NOMO-1 treated with DMSO at 0.1 percent for 48 hours (cell line): ENCODE data around the gene TRIM2.

Experiments
- DNase-seq: peaks from one replicate; lab custom pipeline; 2025; ENCODE audit not compliant: unreplicated experiment; lab: John Stamatoyannopoulos, UW

The TRIM2 gene

DNA sequence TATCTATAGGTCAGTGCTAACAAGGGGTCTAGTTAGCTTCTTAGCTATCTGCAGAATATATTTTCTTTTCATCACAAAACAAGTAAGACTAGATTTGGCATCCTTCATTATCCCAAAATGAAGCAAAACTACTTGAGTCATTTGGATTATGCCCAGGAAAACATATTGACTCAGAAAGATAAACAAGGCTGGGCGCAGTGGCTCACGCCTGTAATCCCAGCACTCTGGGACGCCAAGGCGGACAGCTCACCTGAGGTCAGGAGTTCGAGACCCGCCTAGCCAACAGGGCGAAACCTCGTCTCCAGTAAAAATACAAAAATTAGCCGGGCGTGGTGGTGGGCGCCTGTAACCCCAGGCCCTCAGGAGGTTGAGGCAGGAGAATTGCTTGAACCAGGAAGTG lies 122.3 kb downstream of the TRIM2 start:
- no peak for DNase-seq

DNA sequence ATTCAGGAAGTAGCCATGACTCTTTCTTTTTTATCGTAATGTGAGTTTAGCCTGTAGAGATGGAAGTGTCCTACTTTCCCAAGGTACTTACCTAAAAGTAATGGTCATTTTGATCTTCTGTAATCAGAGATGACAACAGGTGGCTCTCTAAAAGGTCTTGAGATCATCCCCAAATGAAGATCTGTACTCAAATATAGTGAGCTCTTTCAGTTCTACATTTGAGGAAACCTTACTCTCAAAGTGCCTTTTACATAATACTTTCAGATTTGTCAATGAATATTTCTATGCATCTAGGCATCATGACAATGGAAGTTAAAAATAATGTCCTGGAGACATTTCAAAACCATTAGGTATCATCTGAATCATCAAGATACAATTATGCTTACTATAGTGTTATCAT lies 123.0 kb downstream of the TRIM2 start:
- DNase-seq, result no peak

DNA sequence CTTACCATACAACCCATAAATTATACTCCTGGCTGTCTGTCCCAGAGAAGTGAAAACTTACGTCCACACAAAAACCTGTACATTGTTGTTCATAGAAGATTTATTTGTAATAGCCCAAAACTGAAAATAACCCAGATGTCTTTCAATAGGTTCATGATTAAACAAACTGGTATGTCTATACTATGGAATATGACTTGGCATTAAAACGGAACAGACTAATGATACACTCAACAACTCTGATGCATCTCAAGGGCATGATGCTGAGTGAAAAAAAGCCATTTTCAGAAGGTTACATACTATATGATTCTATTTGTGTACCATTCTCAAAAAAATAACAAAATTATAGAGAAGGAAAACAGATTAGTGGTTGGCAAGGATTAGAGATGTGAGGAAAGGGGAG lies 128.7 kb downstream of the TRIM2 start:
- no peak for DNase-seq

DNA sequence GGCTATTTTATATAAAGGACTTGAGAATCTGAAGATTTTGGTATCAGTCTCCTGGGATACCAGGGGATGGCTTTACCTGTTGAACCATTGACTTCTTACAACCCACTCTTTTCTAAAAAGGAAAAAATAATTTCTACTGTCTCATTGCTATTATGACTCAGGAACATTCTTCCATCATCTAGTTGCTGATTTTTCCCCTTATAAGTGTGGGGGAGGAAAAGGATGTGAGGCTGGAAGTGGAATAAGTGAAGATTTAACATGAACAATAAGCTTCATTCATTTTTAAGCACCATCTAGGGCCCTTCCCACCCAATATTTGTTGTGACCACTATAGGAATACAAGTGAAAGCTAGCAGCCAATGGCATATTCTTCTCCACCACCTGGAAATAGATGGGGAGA lies 129.6 kb downstream of the TRIM2 start:
- no peak for DNase-seq

DNA sequence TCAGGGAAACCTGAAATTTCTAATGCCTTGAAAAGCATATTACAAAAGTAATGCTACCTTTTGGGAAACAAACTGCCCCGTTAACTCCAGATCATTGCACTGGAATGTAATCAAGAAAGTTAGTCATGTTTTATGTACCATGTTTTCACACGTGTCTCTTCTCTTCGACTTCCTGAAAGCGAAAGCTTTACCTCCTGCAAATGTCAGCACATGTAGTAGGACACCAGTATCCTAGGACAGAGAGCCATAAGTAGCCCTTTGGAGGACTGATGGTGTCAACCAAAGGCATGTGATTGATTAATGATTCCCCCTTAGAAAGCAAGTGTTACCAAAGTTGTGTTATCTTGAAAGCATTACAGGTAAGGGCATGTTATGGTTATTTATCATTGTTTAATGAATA lies 131.4 kb downstream of the TRIM2 start:
- no peak for DNase-seq

DNA sequence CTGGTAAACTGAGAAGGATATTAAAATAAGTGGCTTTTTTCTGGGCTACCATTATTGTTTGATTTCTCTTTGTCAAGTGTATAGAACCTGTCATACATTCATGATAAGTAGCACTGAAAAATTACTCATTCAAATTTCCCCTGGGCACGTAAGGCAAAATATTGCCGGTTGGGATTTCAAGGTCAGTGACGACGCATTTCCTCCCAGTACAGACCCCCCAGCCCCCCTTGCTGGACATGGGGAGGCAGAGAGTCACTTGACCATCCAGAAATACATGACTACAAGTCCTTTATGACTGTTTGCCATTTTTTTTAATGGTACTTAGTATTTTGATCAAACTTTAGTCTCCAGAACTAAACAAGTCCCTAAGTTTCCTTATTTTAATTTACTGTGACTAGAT lies 133.4 kb downstream of the TRIM2 start:
- no peak for DNase-seq

DNA sequence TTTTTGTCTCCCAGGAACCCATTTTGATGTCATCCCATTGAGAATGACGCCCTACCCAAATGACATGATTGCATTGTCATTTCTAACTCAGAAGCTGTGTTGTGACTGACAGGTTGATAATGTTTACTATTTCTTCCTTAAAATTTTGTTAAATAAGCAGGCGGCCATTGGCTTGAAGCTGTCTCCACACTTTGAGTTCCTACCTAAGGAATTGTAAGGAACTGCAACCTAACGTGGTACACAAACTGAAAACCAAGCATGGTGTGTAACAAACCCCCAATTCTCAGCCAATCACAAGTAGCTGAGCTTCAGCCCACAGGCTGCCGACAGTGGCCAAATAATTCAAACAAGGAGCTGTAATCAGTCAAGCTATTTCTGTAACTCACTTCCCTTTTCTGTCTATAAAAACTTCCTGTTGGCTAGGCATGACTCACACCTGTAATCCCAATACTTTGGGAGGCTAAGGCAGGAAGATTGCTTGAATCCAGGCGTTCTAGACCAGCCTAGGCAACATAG lies 137.4 kb downstream of the TRIM2 start:
- DNase-seq, result peak; percentile 87

DNA sequence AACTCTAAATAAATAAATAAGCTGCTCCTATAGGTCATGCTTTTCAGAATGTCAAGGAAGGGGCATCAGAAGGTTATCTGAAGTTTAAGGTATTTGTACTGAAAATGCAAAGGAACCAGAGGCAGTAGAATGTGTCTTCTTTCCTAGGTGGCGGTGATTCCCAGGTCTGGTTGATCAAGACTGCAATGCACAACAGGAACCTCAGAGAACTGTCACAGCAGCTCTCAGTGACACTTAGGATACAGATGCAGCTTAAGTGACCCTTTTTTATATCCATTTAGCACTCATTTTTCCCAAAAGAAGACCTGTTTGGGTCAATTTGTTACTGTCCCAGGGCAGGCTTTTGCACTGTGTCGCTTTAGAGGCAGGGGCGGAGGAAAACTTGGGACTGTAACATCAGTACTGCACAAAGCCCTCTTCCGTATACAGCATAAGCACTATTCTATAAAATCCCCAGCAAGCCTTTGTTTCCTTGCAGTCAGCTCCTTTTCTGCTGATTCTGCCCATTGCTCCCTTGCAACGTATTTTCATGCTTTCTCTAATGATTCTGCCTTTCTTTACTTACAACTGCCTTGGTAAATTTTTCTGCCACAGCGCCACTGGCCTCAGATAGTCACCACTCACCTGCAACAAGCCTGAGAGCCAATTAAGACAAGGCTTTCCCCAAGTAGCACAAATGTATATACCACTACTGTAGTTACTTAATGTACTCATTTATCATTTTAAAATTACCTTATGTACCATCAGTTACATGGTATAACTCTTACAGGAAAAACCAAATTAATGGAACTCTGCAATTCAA lies 138.7 kb downstream of the TRIM2 start:
- DNase-seq, result no peak

DNA sequence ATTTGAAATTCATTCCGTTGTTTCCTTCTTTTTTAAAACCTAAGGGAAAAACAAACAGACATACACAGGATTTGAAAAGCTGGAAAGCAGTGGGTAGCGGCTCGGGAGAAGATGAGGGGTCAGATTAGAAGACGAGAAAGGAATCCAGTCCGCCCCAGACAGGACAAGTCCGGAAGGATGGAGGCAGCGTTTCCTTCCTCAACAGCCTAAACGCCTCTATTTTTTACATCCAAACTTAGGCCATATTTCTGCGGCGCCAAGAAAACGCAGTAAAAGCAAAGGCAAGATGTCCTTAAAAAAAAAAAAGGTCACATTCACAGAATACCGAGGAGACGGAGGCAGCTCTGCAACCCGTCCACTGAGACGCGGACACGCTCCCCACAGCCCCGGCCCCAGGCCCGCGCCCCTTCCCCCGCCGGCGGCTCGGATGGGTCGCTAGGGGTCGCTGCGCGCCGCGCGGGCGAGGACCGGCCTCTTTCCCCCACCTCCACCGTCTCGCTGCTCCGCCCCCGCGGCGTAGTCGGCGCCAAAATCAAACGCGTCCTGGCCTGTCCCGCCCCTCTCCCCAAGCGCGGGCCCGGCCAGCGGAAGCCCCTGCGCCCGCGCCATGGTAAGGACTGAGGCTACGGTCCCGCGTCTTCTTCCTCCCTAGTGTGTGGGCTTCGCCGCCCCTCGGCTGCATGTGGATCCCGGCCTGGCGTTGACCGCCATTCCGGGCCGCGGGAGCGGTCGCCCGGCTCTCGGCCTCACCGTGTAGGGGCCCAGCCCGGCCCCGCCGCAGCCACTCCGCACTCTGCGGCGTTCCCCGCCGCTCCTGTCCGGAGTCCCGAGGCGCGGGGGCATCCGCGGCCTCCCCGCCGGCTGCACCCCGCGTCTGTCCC lies 140.1 kb downstream of the TRIM2 start, which contains the start of gene MND1:
TSS of gene MND1 (plus strand) at position 558 of the 881 bp plus-strand sequence. CDS start at position 608, 50 bp downstream.
- DNase-seq, result peak; percentile 81

DNA sequence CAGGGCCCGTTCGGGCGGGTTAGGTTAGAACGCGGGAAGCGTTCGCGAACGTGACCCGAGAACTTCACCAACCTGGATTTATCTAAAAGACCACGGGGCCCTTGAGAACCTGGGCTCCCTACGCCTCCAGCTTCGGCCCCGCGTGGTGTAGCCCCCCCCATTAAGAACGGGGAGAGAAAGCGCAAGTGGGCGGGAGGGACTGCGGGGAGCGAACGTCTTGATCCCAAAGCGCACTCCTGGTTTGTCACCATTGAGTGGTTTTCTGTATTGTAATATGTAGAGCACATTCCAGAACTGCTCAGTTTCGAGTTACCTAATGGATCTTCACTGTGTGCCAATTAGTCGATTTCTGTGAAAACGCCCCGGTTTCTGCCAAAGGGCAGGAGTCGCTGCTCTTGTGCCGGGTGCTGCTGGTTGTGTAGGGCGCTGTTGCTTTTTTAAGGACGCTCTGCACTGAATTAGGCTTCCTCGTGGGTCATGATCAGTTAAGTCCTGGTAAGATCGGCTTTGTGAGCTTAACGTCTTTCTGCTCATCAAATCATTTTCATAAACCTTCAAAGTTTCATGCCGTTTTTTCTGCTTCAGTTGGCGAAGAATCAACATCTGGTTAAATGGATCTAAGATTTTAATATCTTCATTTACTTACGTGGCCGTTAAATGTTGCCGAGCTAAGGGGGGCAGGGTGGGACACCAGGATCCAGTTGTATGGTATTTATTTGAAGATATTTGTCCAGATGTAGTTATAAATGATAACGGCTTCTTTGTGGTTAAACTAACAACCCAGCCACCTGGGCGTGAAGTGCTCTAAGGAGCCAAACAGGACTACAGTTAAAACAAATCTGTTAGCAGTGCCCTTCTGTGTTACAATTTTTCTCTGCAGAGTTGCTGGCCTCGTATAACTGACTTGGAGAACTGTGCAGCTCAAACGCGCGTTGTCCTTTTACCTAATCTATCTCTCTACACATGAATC lies 141.1 kb downstream of the TRIM2 start:
- peak; percentile 61 for DNase-seq

DNA sequence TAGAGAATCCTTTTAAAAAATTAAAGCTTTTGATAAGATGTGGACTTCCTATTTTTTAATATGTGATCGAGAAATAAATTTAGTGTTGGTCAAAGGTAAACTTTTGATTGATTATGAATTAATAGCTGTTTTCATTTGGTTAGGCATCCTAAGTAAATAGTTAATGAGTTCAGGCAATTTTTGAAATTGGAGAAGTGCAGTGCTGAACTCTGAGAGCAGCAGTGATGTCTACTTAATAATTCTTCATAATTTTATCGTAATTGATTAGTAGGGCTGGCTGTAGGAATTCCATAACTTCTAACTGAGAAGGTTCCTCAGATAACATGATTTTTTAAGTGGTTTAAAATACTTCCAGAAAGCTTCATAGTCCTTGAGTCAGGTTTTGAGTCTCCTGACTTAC lies 141.8 kb downstream of the TRIM2 start:
- DNase-seq, result no peak

DNA sequence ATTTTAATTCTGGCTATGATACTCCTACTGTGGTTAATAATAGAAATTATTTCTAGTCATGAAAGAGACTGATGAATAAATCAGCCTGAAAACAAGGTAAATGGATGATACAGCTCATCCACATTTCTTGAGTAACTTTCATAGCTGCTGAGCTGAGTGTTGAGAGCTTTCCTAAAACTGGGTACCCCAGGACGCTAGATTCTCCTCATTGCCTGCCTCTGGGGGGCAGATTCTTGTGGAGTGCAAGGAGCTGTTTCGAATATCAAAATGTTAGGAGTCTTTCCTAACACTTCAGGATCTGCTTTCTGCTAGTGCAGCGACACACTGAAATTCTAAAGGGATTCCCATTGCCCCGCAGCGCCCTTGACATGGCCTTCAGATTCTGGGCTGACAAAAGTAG lies 142.3 kb downstream of the TRIM2 start:
- no peak for DNase-seq

DNA sequence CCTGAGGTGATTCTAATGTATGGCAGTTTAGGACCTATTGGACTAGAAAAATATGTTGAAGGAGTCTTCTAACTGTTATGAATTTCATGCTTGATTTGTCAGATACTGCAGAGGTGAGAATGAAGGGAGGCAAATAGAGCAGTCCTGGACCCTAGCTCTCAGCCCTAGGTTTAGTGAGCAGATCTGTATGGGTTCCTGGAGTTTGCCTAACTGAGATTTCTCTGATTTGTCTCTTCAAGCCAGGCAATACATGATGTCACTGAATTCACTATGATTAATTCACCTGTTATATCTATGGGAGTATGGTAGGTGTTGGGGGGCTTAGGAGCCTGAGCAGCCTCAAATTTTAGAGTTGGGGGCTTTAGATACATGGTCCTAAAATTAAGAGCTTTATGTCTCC lies 142.9 kb downstream of the TRIM2 start:
- no peak for DNase-seq

DNA sequence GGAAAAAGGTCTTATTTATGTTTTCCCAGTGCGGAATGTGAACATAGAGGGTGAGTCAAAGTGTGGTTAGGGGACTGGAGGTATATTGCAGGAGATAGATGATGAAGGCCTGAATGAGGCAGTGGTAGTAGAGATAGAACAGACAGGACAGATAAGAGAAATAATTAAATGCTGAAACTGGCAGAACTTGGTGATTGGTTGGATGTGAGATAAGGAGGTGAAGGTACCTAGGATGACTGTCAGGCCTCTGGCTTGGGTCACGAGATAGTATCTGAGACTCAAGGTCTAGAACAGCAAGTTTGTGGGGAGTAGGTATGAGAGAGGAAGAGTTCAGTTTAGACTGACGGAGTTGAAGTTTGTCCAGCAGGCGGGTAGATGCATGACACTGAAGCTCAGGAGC lies 143.8 kb downstream of the TRIM2 start:
- no peak for DNase-seq

DNA sequence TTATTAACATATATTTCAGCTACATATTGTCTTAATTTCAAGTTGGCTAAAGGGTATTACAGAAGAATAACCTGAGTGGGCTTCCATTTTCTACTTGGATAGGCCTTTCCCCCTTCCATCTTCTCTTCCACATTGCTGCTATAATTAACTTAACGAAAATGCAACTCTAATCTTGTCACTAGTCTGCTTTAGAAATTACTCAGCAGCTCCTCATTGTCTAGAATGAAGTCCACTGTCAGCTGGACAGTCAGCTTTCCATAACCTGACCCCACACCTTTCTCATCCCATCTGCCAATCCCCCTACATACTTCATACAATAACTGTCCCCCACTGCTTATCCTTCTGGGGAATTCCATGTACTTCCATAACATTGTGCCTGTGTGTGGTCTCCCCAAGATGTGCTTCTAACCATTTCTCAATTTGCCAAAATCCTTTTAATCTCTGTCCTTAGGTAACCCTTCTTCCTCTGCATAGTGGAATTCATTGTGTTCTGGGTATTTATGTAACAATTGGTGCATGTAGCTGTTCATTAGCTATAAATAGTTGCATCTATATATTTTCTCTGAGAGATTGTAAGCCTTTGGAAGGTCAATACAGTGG lies 145.1 kb downstream of the TRIM2 start:
- DNase-seq, result no peak

DNA sequence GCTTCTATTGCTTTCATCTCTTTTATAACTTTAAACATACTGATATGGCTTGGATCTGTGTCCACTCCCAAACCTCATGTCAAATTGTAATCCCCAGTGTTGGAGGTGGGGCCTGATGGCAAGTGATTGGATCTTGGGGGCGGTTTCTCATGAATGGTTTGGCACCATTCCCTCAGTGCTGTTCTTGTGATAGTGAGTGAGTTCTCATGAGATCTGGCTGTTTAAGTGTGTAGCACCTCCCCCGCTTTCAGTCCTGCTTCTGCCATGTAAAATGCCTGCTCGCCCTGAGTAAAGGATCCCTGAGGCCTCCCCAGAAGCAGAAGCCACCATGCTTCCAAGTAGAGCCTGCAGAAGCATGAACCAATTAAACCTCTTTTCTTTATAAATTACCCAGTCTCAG lies 157.9 kb downstream of the TRIM2 start:
- no peak for DNase-seq

DNA sequence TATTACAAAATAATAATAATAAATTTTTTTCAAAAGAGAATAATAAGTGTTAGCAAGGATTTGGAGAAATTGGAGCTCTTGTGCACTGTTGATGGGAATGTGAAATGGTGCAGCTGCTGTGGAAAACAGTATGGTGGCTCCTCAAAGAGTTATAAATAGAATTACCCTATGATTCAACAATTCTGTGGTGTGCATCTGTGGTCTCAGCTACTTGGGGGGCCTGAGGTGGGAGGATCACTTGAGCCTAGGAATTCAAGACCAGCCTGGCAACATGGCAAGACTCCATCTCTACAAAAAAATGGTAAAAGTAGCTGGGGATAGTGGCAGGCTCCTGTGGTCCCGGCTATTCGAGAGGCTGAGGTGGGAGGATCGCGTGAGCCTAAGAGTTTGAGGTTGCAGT lies 159.8 kb downstream of the TRIM2 start:
- no peak for DNase-seq

DNA sequence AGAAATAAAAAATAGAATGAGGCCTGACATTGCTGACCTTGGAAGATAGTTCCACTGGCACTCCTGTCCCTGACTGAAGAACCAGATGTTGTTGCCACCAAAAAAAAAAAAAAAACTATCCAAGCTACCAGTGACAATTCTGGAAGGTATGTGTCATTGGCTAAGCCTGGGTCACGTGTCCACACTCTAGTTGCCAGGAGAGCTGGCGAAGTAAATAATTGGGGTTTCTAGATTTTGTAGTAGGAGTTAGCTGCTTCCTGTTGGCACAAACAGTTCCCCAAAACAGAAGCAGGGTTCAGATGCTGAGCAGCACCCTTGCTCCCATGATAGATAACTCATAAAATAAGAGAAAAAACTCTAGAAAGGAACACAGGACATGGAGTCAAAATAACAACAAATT lies 160.8 kb downstream of the TRIM2 start:
- no peak for DNase-seq

DNA sequence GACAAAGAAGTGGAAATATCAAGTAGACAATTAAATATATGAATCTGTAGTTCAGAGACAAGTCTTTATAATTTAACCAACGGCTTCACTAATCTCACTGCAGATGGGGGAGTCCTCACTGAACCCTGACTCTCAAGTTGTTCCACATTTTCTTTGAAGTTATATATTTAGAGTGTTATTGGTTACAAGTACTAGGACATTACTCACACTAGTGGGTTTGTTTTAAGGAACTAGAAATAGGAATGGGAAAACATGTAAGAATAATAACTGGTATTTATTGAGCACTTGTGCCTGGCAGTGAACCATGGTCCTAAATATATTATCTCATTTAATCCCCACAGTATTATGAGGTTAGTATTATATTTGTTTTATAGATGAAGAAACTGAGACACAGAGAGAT lies 162.2 kb downstream of the TRIM2 start:
- no peak for DNase-seq

DNA sequence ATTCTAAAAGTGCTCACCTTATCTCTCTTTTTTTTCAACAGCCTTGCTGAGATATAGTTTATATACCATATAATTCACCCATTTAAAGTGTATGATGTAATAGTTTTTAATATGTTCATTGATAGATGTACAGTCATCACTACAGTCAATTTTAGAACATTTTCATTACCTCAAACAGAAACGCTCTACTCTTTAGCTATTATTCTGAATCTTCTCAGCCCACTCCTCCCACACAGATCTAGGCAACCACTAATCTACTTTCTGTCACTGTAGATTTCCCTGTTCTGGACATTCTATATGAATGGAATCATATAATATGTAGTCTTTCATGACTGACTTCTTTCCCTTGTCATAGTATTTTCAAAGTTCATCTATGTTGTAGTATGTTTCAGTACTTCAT lies 162.8 kb downstream of the TRIM2 start:
- DNase-seq, result no peak
